ENCODE results near the gene LRMDA. TPM values are rescaled to one million over a fixed set of nuclear protein-coding genes. Genes with fewer than 3 reads are reported as not detected.

Gene LRMDA
- total RNA-seq, 1 donor from 2014 or later, result 0.96 TPM

DNA sequence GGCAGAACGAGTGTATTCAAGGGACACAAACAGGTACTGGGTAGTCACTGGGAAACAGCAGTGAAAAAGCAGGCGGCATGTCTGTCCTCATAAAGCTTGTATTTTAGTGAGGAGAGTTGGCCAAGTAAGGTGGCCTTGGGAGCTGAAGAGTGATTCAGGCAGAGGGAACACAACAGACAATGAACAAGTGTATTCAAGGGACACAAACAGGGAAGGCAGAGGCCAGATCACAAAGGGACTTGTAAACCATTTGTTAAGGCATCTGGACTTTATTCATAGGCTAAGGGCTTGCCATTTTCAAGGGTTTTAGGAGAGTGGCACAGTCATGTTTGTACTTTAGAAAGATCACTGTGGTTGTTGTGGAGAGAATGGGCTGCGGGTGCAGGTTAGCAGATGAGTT lies 49.0 kb downstream of the LRMDA start:
- no peak for DNase-seq (ENCODE audit: low spot score in 2 of 2)
- Histone ChIP-seq H3K4me1 (no peaks in the 10 kb centered on the region), H3K27ac (no peak overlapping the region), H3K9me3 (peaks cover 0 to 5% of the 10 kb centered on the region in 2 donors), H3K4me3 (no peak overlapping the region), H3K27me3 (no peaks in the 10 kb centered on the region), H3K36me3 (no peaks in the 10 kb centered on the region)
- intact Hi-C loops (cut with DNase I), result no loop called here
- no peak for TF ChIP-seq CTCF (IDR thresholded peaks at IDR 0.05)

- Histone ChIP-seq H3K36me3 (no peaks in the 10 kb centered on the region), H3K27ac (no peak overlapping the region), H3K27me3 (no peaks in the 10 kb centered on the region), H3K9me3 (peaks cover 0 to 5% of the 10 kb centered on the region in 2 donors), H3K4me3 (no peak overlapping the region), H3K4me1 (peaks cover 0 to 12% of the 10 kb centered on the region in 2 donors)
- intact Hi-C loops (cut with DNase I), result no loop called here
- DNase-seq (ENCODE audit: low spot score in 2 of 2), result no peak
- no peak for TF ChIP-seq CTCF (IDR thresholded peaks at IDR 0.05)
Observed at GRCh38 chr10:75483188-75483587, 51.8 kb downstream of the LRMDA start.

GRCh38 chr10:75484717-75485116 lies 53.3 kb downstream of the LRMDA start:
- TF ChIP-seq CTCF (IDR thresholded peaks at IDR 0.05), result no peak
- no peak overlapping the region for H3K27ac ChIP-seq
- no peak for DNase-seq (ENCODE audit: low spot score in 2 of 2)

GRCh38 chr10:75486591-75486990 lies 55.2 kb downstream of the LRMDA start:
- DNase-seq (ENCODE audit: low spot score in 2 of 2), result no peak
- peaks cover 0 to 12% of the 10 kb centered on the region in 2 donors for H3K4me1 ChIP-seq
- H3K36me3 ChIP-seq, result no peaks in the 10 kb centered on the region
- no peaks in the 10 kb centered on the region for H3K27me3 ChIP-seq
- no peak overlapping the region for H3K4me3 ChIP-seq
- H3K27ac ChIP-seq, result no peak overlapping the region
- TF ChIP-seq CTCF (IDR thresholded peaks at IDR 0.05), result no peak
- intact Hi-C loops (cut with DNase I), result no loop called here
- H3K9me3 ChIP-seq, result peaks cover 0 to 5% of the 10 kb centered on the region in 2 donors

More at GRCh38 chr10:75484717-75485116, 53.3 kb downstream of the LRMDA start:
- Histone ChIP-seq H3K9me3 (peaks cover 0 to 5% of the 10 kb centered on the region in 2 donors), H3K27me3 (no peaks in the 10 kb centered on the region), H3K4me3 (no peak overlapping the region), H3K4me1 (peaks cover 0 to 12% of the 10 kb centered on the region in 2 donors), H3K36me3 (no peaks in the 10 kb centered on the region)
- intact Hi-C loops (cut with DNase I), result no loop called here

- Histone ChIP-seq H3K9me3 (peaks cover 0 to 5% of the 10 kb centered on the region in 2 donors), H3K27me3 (no peaks in the 10 kb centered on the region), H3K4me1 (peaks cover 0 to 12% of the 10 kb centered on the region in 2 donors), H3K27ac (peak overlapping the region in 1 of 2 donors; percentile 58), H3K36me3 (no peaks in the 10 kb centered on the region), H3K4me3 (no peak overlapping the region)
- no peak for TF ChIP-seq CTCF (IDR thresholded peaks at IDR 0.05)
- intact Hi-C loops (cut with DNase I), result no loop called here
- DNase-seq (ENCODE audit: low spot score in 2 of 2), result no peak
Observed at GRCh38 chr10:75487087-75487754, 55.8 kb downstream of the LRMDA start.

All from ascending aorta (tissue), 2 donors.